ENCODE results near the gene ITPRIPL2. TPM values are rescaled to one million over a fixed set of nuclear protein-coding genes. Genes with fewer than 3 reads are reported as not detected.

ITPRIPL2 gene
- total RNA-seq, 1 donor from 2014 or later = 14.5 TPM

DNA sequence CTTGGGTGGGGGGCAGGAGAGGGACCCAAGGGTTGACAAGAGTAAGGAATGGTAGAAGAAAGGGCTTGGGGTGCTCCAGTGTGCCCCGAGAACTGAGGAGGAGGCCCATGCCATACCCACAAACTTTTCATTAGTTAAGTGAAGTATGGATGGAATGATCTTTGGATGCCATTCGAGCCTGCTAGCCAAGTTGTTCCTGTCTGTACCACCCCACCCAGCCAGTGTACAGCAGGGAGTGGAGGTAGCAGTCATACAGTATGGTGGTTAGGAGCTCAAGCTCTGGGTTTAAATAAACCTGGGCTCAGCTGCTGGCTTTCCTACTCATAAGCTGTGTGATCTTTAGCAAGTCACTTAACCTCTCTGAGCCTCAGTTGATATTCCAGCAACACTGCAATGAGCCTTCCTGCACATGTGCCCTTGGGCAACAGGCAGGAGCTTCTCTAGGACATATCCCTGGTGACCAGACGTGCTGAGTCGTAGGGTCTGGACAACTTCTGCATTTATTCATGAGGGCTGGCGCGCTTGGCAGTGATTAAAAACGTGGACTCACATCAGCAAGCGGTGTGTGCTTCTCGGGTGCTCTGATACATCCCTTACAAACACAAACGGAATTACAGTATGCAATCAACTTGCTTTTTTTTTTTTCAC, 22.9 kb downstream of the ITPRIPL2 start:
- TF ChIP-seq, protein P1, sequence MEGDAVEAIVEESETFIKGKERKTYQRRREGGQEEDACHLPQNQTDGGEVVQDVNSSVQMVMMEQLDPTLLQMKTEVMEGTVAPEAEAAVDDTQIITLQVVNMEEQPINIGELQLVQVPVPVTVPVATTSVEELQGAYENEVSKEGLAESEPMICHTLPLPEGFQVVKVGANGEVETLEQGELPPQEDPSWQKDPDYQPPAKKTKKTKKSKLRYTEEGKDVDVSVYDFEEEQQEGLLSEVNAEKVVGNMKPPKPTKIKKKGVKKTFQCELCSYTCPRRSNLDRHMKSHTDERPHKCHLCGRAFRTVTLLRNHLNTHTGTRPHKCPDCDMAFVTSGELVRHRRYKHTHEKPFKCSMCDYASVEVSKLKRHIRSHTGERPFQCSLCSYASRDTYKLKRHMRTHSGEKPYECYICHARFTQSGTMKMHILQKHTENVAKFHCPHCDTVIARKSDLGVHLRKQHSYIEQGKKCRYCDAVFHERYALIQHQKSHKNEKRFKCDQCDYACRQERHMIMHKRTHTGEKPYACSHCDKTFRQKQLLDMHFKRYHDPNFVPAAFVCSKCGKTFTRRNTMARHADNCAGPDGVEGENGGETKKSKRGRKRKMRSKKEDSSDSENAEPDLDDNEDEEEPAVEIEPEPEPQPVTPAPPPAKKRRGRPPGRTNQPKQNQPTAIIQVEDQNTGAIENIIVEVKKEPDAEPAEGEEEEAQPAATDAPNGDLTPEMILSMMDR (conservative IDR thresholded peaks at IDR 0.05; ENCODE audit: low read depth, low read length) = no peak
- H3K4me3 ChIP-seq (ENCODE audit: low read depth, low read length) = no peak overlapping the region
- DNase-seq (ENCODE audit: low read depth) = no peak

DNA sequence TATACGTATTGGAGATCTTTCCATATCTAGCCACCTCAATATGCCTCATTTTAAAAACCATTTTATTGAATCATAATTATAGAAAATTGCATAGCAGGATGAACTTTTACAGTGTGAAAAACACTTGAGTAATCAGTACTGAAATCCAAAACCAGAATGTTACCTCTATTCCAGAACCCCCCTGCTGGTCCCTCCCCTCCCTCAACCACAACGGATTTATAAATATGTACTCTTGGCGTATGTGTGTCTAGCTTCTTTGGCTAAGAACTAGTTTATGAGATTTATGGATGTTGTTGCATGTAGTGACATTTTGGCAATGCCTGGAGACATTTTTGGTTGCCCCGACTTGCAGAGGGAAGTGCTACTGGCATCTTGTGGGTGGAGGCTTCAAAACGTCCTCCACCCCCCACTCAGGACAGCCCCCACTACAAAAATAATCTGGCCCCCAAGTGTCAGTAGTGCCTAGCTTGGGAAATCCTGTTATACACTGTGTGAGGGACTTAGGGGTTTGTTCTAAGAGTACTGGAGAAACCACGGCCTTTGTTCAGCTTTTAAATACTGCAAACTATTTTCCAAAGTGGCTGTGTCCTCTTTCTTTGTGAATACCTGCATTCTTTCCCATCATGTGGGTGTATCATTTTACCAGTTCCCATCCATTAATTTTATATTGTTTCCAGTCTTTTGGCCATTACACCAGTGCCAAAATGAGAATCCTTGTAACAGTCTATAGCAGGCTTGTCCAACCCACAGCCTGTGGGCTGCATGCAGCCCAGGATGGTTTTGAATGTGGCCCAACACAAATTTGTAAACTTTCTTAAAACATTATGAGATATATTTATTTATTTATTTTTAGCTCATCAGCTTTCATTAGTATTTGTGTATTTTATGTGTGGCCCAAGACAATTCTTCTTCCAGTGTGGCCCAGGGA, 23.7 kb downstream of the ITPRIPL2 start:
- no peak overlapping the region for H3K4me3 ChIP-seq (ENCODE audit: low read depth, low read length)
- TF ChIP-seq, protein P1 (conservative IDR thresholded peaks at IDR 0.05; ENCODE audit: low read depth, low read length) = no peak
- no peak for DNase-seq (ENCODE audit: low read depth)

DNA sequence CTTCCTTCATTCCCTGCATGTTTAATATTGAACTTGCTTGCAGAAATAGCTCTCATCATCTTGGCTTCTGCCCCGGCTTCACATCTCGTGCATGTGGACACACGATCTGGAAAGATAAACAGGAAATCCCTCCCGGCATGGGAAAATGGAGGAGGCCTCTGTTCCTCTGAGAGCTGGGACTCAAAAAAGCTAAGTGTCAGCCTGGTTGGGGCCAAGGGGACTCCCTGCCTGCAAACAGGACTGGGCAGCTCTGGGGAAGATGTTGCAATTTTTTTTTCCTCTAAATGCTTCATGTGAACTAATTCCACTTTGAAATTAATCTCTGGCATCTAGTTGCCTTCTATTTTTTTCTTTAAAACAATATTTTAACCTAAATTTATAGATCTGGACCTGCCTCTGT, 24.8 kb downstream of the ITPRIPL2 start:
- no peak for DNase-seq (ENCODE audit: low read depth)
- TF ChIP-seq, protein P1 (conservative IDR thresholded peaks at IDR 0.05; ENCODE audit: low read depth, low read length) = no peak
- no peak overlapping the region for H3K4me3 ChIP-seq (ENCODE audit: low read depth, low read length)

DNA sequence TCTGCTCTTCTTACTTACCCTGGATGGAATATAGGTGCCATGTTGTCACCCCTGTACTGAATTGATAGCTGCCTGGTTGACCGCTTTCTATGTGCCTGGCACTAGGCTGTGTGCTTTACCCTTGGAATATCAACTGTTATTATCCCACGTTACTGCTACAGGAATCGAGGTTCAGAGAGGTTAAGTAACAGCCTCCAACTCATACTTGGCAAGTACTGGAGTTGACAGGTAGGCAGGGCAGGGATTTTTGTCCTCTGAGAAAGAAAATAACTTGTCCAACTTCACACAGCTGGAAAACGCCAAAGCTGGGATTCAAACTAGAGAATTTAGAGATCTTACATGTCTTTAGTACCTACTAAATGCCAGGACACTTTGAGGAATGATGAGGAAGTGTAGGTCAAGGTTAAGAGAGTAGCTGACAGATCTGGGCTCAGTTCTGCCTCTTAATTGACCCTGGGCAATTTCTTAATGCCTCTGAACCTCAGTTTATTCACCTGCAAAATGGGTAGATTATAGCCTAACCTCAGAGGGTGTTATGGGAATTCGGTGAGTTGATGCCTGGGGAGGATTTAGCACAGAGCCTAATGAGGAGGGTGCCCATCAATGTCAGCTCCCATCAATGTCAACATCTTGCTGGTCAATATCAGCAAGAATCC, 25.8 kb downstream of the ITPRIPL2 start:
- no peak for DNase-seq (ENCODE audit: low read depth)
- H3K4me3 ChIP-seq (ENCODE audit: low read depth, low read length) = no peak overlapping the region
- TF ChIP-seq, protein P1 (conservative IDR thresholded peaks at IDR 0.05; ENCODE audit: low read depth, low read length) = no peak

DNA sequence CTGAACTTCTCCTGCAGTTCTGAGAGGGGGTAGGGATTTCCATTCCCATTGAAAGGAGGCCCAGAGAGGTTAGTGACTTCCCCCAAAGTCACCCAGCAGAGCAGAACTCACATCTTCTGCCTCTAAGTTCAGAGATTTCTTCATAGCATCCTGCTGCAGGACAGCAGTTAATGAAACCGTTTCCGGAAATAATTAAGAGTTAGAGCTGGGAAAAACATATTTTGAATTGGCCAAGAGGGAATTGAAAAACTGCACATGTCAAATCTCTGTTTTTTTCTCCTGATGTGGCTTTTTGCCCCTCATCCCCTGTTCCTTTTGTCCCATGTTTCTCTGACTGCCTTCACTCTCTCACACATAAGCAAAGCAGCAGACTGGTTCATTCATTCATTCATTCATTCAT, 26.6 kb downstream of the ITPRIPL2 start:
- TF ChIP-seq, protein P1 (conservative IDR thresholded peaks at IDR 0.05; ENCODE audit: low read depth, low read length) = no peak
- DNase-seq (ENCODE audit: low read depth) = no peak
- no peak overlapping the region for H3K4me3 ChIP-seq (ENCODE audit: low read depth, low read length)

DNA sequence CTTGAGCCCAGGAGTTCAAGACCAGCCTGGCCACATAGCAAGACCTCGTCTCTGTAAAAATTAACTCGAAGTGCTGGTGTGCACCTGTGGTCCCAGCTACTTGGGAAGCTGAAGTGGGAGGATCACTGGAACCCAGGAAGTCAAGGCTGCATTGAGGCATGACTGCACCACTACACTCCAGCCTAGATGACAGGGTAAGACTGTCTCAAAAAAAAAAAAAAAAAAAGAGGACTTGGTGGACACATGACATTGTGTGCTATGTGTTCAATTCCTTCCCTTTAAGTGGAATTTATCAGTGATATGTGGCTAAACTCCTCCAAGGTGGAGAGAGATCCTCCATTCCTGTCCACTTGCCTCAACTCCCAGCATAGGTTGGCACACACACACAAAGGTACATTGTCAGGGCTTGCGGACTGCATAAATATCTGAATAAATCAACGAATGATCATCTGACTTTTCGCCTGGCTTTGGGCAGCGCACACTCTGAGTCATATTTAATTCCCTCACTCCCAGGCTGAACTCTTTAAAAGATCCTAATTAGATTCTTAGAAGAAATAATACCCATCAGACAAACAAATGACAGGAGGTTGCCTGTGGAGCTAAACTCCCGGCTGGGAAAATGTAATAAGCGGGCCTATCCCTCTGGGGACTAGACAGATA, 29.3 kb downstream of the ITPRIPL2 start:
- no peak for DNase-seq (ENCODE audit: low read depth)
- no peak overlapping the region for H3K4me3 ChIP-seq (ENCODE audit: low read depth, low read length)
- TF ChIP-seq, protein P1 (conservative IDR thresholded peaks at IDR 0.05; ENCODE audit: low read depth, low read length) = no peak

All from epithelial cell of proximal tubule (primary cell).